HG03432 (cell line): ENCODE data around the gene GRID1.
A peak's percentile ranks its signal among the peaks of the same experiment; 100 is the strongest.

ENCODE experiments used
- ATAC-seq: cut with Tn5 transposase; IDR thresholded peaks from one replicate; pipeline ENCODE4 v1.9.1; 2021; ENCODE audit warnings: mild to moderate bottlenecking, moderate library complexity; ENCODE audit not compliant: unreplicated experiment

Gene GRID1

DNA sequence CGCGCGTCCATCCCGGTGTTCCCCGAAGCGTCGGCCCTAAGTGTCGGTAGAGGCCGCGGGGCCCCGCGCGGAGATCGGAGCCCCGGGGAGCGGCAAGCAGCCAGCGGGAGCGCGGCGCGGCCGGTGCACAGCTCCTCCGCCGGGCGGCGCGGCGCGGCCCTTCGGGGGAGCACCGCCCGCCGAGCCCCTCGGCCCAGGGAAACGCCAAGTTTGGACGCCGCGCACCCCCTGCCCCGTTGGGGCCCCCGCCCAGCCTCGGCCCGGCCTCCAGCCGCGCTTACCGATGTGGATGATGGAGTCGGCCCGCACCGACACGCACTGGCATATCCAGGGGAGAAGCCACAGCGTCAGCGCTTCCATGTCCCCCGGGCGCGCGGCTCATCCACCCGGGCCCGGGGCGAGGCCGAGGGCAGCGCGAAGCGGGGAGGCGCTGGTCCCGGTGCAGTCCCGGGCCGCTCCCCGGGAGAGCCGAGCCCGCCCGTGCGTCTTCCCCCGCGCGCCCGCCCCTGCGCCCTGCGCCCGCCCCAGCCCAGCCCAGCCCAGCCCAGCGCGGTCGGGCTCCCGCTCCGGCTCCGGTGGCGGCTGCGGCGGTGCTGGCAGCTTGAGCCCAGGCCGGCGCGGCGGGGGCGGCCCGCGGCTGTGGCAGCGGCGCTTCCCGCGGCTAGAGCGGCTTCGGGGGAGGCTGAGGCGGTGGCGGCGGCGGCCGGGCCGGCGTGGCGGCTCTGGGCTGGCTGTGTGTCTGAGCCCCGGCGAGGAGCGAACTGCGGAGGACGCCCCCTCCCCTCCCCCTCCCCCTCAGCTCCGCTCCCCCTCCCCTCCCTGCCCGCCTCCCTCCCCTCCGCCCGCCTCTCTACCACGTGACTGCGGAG lies at the start of gene GRID1:
Gene GRID1 (minus strand): TSS at position 763 of the 869 bp plus-strand sequence.
- ATAC-seq: peak; percentile 34

DNA sequence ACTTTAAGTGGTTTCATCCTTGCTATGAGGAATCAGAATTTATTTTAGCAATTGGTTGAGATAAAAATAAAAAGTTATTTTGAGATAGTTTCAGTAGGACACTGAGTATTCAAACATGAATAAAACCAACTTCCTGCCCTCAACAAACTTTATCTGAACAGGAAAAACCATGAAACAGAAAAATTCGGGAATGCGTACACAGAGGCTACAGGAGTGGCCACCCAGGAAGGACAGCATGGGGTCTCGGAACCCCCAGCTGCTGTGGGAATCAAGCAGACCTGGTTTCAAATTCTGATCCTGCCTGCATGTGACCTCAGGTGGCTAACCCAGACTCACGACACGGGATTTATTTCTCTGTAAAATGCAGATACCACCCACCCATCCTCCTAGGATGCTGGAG lies 49.0 kb upstream of the GRID1 start:
- ATAC-seq: no peak

DNA sequence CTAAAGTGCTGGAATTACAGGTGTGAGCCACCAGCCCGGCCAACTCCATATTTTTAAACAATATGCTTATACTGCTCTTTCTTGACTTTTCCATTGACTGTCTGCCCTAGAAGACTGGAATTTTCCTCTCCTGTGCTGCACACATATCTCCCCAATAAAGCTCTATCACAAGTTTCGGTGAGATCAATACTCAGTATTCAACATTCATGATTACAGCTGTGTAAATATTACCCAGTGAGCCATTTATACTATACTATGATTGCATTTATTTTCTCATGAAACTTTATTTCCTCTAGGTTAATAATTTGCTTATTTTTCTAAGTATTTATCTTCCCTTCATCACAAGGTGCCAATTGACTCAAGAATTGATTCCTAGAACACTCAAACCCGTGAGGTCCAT lies 48.5 kb upstream of the GRID1 start:
- ATAC-seq: no peak

DNA sequence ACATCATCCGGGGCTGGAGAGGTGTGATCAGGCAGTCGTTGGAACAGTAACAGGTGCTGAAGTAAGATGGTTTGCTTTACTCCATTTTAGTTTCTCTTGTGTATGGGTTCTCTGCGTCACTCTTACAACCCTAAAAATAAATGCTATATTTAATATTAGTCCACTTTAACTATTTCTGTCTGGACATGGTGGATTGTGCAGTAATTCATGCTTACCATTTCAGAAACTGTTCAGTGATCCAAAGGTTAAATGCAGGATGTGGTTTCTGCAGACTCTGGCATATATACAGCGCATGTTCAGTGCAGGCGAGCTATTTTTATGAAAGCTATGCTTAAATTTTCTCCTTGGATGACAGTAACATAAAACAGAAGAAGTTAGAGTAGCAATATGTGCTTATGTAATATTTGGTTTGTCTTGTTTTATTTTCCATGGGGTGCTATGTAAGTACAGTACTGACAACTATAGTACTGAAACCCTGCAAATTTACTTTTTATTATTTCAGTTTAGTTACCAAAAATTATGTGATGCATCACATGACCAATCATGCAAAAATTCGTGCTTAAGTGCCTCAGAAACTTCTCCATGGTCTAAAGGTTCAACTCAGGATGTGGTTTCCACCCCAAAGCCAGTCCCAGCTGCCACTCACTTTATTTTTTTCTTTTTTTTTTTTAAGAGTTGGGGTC lies 46.6 kb upstream of the GRID1 start:
- ATAC-seq: peak; percentile 79

DNA sequence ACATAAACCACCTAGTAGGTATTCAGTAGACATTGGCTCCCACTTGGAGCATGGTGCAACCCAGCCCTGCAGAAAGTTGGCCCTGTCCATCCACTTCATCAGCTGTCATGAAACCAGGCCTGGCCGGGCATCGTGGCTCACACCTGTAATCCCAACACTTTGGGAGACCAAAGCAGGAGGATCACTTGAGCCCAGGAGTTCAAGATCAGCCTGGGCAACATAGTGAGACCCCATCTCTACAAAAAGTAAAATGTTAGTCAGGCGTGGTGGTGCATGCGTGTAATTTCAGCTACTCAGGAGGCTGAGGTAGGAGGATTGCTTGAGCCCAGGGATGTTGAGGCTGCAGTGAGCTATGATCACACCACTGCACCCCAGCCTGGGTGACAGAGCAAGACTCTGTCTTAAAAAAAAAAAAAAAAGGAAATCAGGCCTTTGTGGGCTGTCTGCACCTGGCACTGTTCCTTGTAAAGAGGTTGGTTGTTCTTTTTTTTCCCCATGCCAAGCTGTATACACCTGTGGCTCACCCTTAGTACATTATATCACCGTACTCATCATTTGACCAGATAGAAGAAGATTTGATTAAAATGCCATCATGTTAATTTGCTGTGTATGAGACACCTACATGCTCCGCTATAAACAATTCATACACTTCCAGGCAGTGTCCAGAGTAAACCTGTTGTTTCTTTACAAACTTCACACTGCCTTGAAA lies 45.4 kb upstream of the GRID1 start:
- no peak for ATAC-seq

DNA sequence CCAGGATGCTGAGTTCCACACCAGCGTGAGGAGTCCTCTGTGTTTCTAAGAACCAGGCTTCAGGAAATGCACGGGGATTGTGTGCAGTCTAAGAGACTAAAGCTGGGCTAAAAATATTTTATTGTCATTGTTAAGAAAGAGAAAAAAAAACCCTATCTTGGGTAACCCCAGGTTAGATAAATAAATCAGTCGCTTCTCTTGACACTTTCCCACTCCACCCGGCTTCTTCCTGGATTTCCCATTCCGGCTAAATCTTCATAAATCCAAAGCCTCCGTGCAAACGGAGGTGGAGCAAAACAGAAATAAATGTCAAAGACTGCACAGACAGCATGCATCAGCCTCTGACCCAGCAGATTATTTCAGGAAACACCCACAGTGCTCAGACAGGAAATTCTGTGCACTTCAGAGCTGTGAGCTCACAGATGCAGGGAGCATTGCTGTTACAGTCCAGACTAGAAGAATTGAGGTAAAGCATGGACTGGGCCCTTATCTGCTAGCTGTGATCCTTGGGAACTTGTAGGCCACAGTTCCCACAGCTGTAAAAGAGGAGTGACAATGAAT lies 44.8 kb upstream of the GRID1 start:
- peak; percentile 55 for ATAC-seq

DNA sequence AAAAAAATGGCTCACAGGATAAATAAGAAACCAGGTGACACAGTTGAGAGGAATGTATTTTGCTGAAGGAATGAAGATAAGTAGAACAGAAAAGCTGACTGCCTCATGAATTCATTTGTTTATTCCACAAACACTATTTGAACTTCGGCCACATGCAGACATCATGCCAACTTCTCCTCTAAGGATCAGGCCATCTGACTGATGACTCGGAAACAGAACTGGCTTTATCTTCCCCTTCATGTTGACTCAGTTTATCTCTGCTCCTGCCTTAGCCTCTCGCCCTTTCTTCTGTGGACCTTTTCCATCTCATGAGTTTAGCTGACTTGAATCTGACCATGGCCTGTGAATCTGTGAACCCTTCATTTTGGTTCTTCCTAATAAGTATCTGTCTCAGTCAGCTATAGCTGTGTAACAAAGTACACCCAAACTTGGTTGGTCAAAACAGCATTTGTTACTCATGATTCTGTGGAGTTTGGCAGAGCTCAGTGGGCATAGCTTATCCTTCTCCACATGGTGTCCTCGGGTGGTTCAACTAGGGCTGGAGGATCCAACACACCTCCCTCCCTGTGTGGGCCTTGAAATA lies 44.0 kb upstream of the GRID1 start:
- no peak for ATAC-seq

DNA sequence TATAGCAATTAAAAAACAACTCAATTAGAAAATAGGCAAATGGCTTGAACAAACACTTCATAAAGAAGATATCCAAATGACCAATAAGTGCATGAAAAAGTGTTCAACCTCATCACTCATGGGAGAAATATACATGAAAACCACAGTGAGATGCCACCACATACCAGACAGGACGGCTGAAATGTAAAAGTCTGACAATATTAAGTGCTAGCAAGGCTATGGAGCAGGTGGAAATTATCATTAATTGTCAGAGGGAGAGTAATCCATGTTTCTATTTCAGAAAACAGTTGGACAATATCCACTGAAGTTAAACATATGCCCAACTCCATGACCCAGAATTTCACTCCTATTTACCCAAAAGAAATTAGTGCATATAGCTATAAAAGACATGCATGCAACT lies 42.6 kb upstream of the GRID1 start:
- ATAC-seq: no peak

DNA sequence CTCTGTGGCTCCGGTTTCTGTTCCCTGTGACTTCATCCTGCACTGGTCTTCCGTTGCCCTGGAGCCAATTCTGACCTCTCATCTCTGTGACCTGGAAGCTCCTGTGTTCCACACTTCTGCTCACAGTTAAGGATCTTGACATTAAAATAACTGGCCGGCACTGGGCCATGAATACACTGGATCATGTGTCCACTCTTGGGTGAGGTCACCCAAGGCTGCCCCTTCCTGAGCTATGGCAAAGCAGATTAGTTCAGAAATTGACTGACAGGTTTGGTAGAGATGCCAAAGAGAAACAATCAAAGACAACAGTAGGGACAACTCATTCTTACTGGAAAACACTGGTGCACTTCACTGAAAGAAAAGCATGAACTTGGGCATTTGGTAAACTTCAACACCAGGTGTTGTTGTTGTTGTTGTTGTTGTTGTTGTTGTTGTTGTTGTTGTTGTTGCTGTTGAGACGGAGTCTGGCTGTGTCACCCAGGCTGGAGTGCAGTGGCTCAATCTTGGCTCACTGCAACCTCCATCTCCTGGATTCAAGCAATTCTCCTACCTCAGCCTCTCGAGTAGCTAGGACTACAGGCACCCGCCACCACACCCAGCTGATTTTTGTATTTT lies 36.7 kb upstream of the GRID1 start:
- no peak for ATAC-seq

DNA sequence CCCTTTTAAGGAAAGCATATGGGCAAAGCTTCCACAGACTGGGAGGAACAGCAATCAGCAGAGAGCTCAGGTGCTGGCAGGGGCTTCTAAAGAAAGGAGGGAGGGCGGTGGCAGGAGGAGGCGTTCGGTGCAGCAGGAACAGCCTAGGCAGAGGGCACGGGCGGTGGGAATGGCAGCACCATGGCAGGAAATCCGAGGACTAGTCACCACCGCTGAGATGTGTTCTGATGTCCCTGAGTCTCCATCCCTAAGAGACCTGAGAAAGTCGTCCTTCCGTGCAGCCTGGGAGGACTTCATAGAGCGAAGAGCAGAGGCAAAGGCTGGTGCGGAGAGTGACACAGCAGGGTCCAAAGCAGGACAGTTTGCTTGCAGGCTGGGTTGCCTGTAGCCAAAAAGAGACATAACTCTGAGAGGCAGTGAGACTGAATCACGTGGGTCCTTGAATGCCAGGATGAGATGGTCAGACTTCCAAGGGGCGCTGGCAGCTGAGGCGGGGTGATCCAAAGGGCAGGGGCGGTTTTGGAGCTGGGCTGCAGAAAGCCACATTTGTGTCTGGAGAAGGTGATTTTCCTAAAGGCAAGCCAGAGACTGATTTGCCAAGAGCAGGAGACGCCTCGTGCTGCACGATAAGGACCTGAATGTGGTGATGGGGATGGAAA lies 35.8 kb upstream of the GRID1 start:
- ATAC-seq: no peak

DNA sequence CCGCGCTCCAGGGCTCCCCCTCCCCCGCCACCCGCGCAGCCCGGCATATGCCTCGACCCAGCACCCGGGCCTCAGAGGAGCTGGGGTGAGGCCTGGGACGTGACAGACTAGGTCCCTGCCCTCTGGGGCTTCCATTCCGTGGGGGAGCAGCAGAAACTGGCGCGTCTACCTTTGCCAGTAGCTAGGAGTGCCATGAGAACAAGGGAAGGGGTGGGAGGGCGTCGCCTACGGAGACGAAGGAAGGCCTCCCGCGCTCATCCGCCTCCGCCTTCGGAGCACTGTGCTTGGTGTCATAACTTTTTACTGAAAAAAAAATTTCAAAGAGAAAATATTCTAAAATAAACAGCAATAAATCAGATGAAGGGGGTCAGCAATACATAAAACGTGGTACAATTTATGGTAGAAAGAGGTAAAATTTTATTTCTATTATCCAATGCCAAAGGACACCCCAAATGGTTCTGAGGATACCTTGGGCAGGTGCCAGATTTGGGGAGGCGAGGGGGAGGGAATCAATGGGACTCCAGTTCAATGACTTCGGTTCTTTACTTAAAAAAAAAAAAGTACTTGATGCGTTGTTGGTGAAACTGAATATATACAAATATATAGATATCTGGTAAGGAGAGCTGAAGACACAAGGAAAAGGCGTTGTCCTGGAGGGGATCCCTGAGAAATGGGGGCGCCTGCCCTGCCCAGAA lies 35.1 kb upstream of the GRID1 start:
- ATAC-seq: no peak

DNA sequence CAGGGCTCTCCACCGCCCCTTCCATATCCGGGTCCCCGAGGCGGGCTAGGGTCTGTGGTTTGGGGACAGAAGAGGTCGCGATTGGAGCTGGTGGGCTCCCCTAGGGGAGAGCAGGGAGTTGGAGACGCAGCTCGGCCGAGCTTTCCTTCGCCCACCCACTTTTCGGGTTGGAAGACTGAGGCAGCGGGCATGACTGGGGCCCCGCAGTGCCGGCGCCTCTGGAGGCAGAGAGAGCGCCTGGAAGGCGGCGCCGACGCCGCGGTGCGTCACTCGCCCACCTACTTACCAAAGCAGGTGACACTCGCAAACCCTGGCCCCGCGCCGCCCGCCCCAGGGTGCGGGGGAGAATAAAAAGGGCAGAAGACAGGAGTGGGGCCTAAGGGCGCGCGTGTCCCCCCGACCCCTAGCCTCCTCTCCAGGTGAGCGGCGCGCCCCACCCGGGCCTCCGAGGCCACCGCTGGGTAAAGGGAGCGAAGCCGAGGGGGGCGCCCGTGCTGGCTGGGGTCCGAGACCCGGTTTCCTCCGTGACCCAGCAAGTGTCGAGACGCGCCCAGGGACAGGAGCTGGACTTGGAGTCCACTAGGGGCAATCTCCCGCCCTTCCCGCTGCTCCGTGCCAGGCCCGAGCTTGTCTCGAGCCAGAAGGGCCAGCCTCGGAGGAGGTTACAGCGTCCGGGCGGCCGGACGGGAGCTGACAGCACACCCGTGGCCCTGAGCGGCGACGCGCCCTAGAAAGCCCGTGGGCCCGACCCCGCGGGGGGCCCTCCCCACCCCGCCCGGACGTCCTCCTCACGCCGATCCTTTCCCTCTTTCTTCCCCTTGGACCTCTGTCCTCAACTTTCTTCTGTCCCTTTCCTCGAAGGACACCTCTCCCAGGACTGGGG lies 34.4 kb upstream of the GRID1 start:
- peak; percentile 33 for ATAC-seq

DNA sequence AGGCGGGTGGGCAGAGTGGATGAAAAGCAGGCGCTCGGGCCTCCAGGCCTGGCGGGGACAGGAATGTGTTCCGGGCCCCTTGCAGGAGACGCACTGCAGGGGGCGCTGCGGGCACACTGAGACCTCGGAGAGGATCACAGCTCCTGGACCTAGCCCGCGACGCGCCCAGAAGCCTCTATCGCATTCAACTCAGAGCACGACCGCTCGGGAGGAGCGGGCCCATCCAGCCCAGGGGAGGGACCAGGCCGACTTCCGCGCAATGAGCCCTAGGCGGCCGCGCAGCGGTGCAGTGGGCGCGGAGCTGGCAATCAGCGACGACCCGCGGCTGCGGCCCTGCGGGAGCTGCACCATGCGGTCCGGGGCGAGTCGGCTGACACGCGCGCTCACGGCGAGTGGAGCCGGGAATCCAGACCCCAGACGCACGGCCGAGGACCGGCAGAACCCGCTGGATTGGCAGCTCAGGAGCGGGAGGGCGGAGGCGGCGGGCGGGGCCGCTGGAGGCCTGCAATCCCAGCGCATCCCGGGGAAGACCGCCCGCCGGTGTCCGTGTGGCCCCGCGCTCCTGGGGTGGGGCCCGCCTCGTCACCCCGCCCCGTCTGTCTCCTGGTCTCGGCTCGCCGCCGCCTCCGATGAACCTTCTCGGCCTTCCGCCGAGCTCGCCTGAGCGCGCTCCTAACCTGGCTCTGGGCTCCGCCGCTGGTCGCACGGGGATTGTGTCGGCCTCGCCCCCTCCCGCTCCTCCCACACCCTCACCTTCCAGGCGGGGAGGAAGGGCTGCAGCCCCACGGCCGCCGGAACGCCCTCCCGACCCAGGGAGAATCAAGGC lies 33.5 kb upstream of the GRID1 start:
- ATAC-seq: peak; percentile 87

DNA sequence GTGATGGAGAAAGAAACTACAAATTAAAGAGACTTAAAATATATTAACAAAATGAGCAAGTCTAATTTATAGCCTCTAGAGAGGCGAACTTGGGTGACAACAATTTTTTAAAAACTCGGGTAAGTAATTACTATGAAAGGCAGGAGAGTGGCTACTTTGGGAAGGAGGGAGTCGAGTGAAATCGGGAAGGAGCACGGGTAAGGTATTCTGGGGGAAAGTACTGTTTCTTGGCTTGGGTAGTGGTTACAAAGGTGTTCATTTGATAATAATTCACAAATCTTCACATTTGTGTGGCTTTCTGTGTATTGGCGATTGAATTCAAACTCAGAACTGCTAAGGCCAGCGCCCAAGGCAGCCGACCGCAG lies 32.9 kb upstream of the GRID1 start:
- ATAC-seq: no peak

DNA sequence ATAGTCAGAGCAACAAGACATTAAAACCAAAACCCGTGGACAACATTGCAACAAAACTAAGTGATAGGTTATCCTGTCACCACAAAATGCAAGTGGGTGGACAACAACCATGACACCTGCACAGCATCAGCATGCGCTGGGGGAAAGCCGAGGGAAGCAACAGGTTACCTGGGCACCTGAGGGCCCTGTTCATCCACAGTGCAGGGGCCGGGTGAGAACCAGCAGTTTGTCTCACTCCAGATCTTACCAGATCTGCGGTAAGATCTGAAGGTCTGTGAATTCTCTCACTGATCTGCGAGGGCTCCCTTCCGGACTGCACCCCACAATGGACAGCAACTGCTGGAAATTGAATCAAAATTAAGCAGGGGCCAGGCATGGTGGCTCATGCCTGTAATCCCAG lies 30.5 kb upstream of the GRID1 start:
- ATAC-seq: no peak

DNA sequence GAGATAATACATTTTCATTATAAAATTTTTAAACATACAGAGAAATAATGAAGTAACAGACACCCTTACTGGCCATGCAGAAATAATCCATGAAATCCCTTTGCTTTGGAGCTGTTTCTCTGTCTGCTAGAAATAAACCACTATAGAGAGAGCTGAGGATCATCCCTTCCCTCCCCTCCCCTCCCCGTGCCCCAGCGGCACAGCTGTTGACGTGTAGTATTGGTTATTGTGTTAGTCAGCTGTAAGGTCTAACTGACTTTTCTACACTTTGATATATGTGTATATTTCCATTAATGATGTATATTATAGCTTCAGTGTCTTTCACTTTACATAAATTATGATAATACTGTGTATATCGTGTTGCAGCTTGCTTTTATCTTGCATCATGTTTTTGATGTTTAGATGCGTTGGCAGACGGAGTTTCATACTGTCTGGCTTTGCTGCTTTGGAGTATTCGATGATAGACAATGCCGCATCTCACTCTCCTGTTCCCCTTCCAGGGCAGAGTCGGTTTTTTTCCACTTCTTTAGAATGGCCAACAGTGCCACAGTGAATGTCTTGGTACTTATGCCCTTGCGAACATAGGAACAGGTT lies 27.4 kb upstream of the GRID1 start:
- ATAC-seq: no peak

DNA sequence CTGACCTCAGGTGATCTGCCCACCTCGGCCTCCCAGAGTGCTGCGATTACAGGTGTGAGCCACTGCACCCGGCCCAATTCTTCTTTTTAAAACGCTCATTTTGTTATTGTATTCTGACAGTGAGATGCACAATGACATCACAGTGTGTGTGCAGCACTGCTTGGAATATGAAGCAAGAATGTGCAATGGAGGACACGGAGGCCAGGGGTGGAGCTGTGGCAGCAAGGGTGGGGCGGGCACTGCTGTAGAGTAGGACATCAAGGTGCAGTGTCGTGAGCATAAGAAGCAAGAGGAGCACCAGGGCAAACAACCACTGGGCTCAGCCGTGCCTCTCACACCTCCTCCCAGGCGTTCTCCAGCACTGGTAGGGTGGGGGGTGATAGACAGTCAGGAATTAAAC lies 26.8 kb upstream of the GRID1 start:
- no peak for ATAC-seq
